B cell (primary cell): ENCODE results near the gene TUBA3C. TPM values are rescaled to one million over a fixed set of nuclear protein-coding genes. Genes with fewer than 3 reads are reported as not detected.

Experiments
- ATAC-seq: fragments of 200-7000 bp; cut with Tn5 transposase; one replicate; pipeline ENCODE4 v1.10.0; 2021; ENCODE audit warnings: low read depth, mild to moderate bottlenecking, moderate number of reproducible peaks, moderate library complexity
- CTCF ChIA-PET: fragments of 350-600 bp; sonication (Branson Sonifier 250); formaldehyde crosslinking; loops from one replicate; lab custom pipeline; 2021; ENCODE audit warnings: antibody characterized with exemption, inconsistent platforms; lab: Charles Lee
- POLR2A ChIA-PET: fragments of 350-600 bp; sonication (Branson Sonifier 250); formaldehyde crosslinking; loops from one replicate; lab custom pipeline; 2021; ENCODE audit warnings: antibody characterized with exemption; lab: Charles Lee
- DNase-seq: peaks from one replicate; pipeline ENCODE4 v3.0.0; 2013
- H2AFZ ChIP-seq: 2 replicates; pipeline ENCODE4 v1.6.1; 2012; ENCODE audit warnings: mild to moderate bottlenecking, low read depth, low read length; ENCODE audit not compliant: insufficient read depth, poor library complexity, severe bottlenecking
- H3K27ac ChIP-seq, 2 donors: 1 replicate in 1 of 2; 2 replicates in 1 of 2; pipeline ENCODE4 v1.5.1; 2012 to 2013; ENCODE audit warnings: low read length in 2 of 2, mild to moderate bottlenecking in 2 of 2, moderate library complexity in 1 of 2
- H3K27me3 ChIP-seq, 4 experiments: fragments of 200-600 bp in 1 of 4; sonication (generic) in 1 of 4; replicated peaks in 1 of 4; 1 replicate in 2 of 4; 2 replicates in 2 of 4; pipeline versions ENCODE4 v1.6.1 to v1.7.0; 2013 to 2016; ENCODE audit warnings: low read length in 3 of 4, mild to moderate bottlenecking in 2 of 4, mixed read lengths in 1 of 4, moderate library complexity in 1 of 4; ENCODE audit not compliant: insufficient read depth in 4 of 4, control insufficient read depth in 3 of 4; ENCODE audit errors: control extremely low read depth in 1 of 4
- H3K36me3 ChIP-seq, 2 experiments: replicated peaks in 1 of 2; 1 replicate in 1 of 2; 2 replicates in 1 of 2; pipeline versions ENCODE4 v1.6.1 to v1.7.1; 2013; ENCODE audit warnings: low read length in 1 of 2; ENCODE audit not compliant: insufficient read depth in 2 of 2, control insufficient read depth in 1 of 2; ENCODE audit errors: control extremely low read depth in 1 of 2, extremely low read depth in 1 of 2
- H3K4me1 ChIP-seq, 2 donors: fragments of 200-600 bp in 1 of 2; sonication (generic) in 1 of 2; 1 replicate in 1 of 2; 2 replicates in 1 of 2; pipeline versions ENCODE4 v1.5.1 to v1.6.1; 2013 to 2017; ENCODE audit warnings: low read length in 2 of 2; ENCODE audit not compliant: control insufficient read depth in 2 of 2, insufficient read depth in 2 of 2
- H3K4me2 ChIP-seq: replicated peaks from 2 replicates; pipeline ENCODE3; 2012; ENCODE audit warnings: mild to moderate bottlenecking, low read depth, low read length; ENCODE audit not compliant: poor library complexity, severe bottlenecking
- H3K4me3 ChIP-seq, 5 experiments: fragments of 200-600 bp in 1 of 5; sonication (generic) in 1 of 5; 1 replicate in 3 of 5; 2 replicates in 2 of 5; pipeline versions ENCODE4 v1.5.1 to v1.7.0; 2011 to 2016; ENCODE audit warnings: low read length in 4 of 5, mild to moderate bottlenecking in 4 of 5, low read depth in 2 of 5, control low read depth in 1 of 5, moderate library complexity in 1 of 5; ENCODE audit not compliant: insufficient read depth in 1 of 5; ENCODE audit errors: control extremely low read depth in 1 of 5, extremely low read depth in 1 of 5
- H3K79me2 ChIP-seq: fragments of 200-600 bp; sonication (generic); one replicate; pipeline ENCODE4 v1.6.0; 2016; ENCODE audit warnings: low read length; ENCODE audit not compliant: control insufficient read depth, insufficient read depth
- H3K9ac ChIP-seq: fragments of 200-600 bp; sonication (generic); 2 replicates; pipeline ENCODE4 v1.6.1; 2017; ENCODE audit warnings: mild to moderate bottlenecking, low read length, moderate library complexity
- H3K9me3 ChIP-seq, 3 donors: one replicate each; pipeline versions ENCODE4 v1.6.1 to v1.7.1; 2013; ENCODE audit warnings: low read length in 2 of 3; ENCODE audit not compliant: control insufficient read depth in 2 of 3, insufficient read depth in 1 of 3; ENCODE audit errors: control extremely low read depth in 1 of 3
- H4K20me1 ChIP-seq: 2 replicates; pipeline ENCODE4 v1.6.0; 2012; ENCODE audit warnings: mild to moderate bottlenecking, low read length; ENCODE audit not compliant: insufficient read depth, control insufficient read depth, poor library complexity, severe bottlenecking
- H3K27ac Mint-ChIP-seq: one replicate; pipeline ENCODE4 v1.8.0; 2021; ENCODE audit warnings: mixed read lengths
- H3K27me3 Mint-ChIP-seq: one replicate; pipeline ENCODE4 v1.8.0; 2021; ENCODE audit warnings: mixed read lengths
- H3K4me1 Mint-ChIP-seq: one replicate; pipeline ENCODE4 v1.8.0; 2021; ENCODE audit warnings: mixed read lengths
- H3K4me3 Mint-ChIP-seq: one replicate; pipeline ENCODE4 v1.8.0; 2021; ENCODE audit warnings: mixed read lengths
- H3K9me3 Mint-ChIP-seq: one replicate; pipeline ENCODE4 v1.8.0; 2022; ENCODE audit warnings: mixed read lengths; ENCODE audit not compliant: insufficient read depth
- CTCF ChIP-seq: fragments of 200-600 bp; IDR thresholded peaks from one replicate; pipeline ENCODE4 v1.8.0; 2022; ENCODE audit warnings: antibody characterized with exemption, mild to moderate bottlenecking
- EZH2 ChIP-seq: IDR thresholded peaks from 2 replicates; pipeline ENCODE4 v1.6.1; 2012; ENCODE audit warnings: borderline replicate concordance, low read depth, mild to moderate bottlenecking, moderate library complexity, low read length; ENCODE audit not compliant: insufficient read depth, poor library complexity, severe bottlenecking
- WGBS: methylation state at CpG from one replicate; pipeline ENCODE4 v1.1.5; 2013; ENCODE audit warnings: missing lambda C conversion rate; ENCODE audit not compliant: insufficient coverage; 5-methylcytosine and 5-hydroxymethylcytosine counted together
- intact Hi-C: fragments of 100-400 bp; cut with micrococcal nuclease; formaldehyde crosslinking; loops from one replicate; pipeline ENCODE4 v1.10.0; 2022
- polyA plus RNA-seq: library from polyadenylated mRNA; depleted of rRNA; stranded (reverse); fragments of >200 nt; gene quantifications from 2 replicates; pipeline ENCODE4 v1.2.3, GENCODE V29; 2012
- total RNA-seq, 2 donors: library from RNA; stranded (reverse); fragments of 120-200 nt in 1 of 2; gene quantifications; 1 replicate in 1 of 2; 2 replicates in 1 of 2; pipeline versions ENCODE4 v1.2.3 to v1.2.4, GENCODE V29; 2013 to 2022

The TUBA3C gene
- total and polyA plus RNA-seq, 2 donors (not counting 1 experiment from before 2014, with no cell fraction given), result not detected

- intact Hi-C loops, result no loop called here
- no peak overlapping the region for H3K4me3 ChIP-seq
- Mint-ChIP-seq H3K4me3 (no peak overlapping the region), H3K27ac (no peak overlapping the region), H3K27me3 (no peaks in the 10 kb centered on the region), H3K4me1 (no peaks in the 10 kb centered on the region), H3K9me3 (peaks cover under 1% of the 10 kb centered on the region)
- CTCF ChIA-PET, result interaction anchor here (0.6 kb wide), 1 partner anchor 1010 kb away, joined by 3 read pairs; no protein-coding TSS in a partner anchor
- no peak overlapping the region for H3K4me2 ChIP-seq
- H3K9me3 ChIP-seq, result peaks cover 0 to 76% (median 0%) of the 10 kb centered on the region in 3 donors
- no peaks in the 10 kb centered on the region for H3K79me2 ChIP-seq
- no peaks in the 10 kb centered on the region for H3K36me3 ChIP-seq
- TF ChIP-seq CTCF (no peak), EZH2 (no peak)
- H3K27me3 ChIP-seq, result no peaks in the 10 kb centered on the region
- no peaks in the 10 kb centered on the region for H4K20me1 ChIP-seq
- no peak overlapping the region for H2AFZ ChIP-seq
- H3K27ac ChIP-seq, result no peak overlapping the region
- H3K4me1 ChIP-seq, result no peaks in the 10 kb centered on the region
- WGBS, result 74% methylated on average over 3 of the region's 7 CpGs
- DNase-seq, result no peak
- no peak for ATAC-seq
- H3K9ac ChIP-seq, result no peak overlapping the region
- POLR2A ChIA-PET, result no interaction called here
Observed at GRCh38 chr13:19154843-19155242, 26.8 kb downstream of the TUBA3C start.

- no peak for DNase-seq
- WGBS, result 84% methylated on average over 9 of the region's 9 CpGs
- Histone ChIP-seq H3K9me3 (peaks cover 0 to 74% (median 0%) of the 10 kb centered on the region in 3 donors), H3K27ac (no peak overlapping the region), H3K36me3 (no peaks in the 10 kb centered on the region), H3K4me1 (no peaks in the 10 kb centered on the region), H2AFZ (no peak overlapping the region), H4K20me1 (no peaks in the 10 kb centered on the region), H3K4me3 (no peak overlapping the region), H3K9ac (no peak overlapping the region), H3K4me2 (no peak overlapping the region), H3K27me3 (no peaks in the 10 kb centered on the region), H3K79me2 (no peaks in the 10 kb centered on the region)
- Mint-ChIP-seq H3K27me3 (no peaks in the 10 kb centered on the region), H3K27ac (no peak overlapping the region), H3K4me1 (no peaks in the 10 kb centered on the region), H3K9me3 (peaks cover 7% of the 10 kb centered on the region), H3K4me3 (no peak overlapping the region)
- TF ChIP-seq EZH2, result no peak
- no peak for TF ChIP-seq CTCF
- ATAC-seq, result no peak
- ChIA-PET CTCF (no interaction called here), POLR2A (no interaction called here)
- intact Hi-C loops, result no loop called here
Observed at GRCh38 chr13:19153782-19154450, 27.7 kb downstream of the TUBA3C start.
